ENCODE results near the gene NRXN3.

Gene NRXN3

DNA sequence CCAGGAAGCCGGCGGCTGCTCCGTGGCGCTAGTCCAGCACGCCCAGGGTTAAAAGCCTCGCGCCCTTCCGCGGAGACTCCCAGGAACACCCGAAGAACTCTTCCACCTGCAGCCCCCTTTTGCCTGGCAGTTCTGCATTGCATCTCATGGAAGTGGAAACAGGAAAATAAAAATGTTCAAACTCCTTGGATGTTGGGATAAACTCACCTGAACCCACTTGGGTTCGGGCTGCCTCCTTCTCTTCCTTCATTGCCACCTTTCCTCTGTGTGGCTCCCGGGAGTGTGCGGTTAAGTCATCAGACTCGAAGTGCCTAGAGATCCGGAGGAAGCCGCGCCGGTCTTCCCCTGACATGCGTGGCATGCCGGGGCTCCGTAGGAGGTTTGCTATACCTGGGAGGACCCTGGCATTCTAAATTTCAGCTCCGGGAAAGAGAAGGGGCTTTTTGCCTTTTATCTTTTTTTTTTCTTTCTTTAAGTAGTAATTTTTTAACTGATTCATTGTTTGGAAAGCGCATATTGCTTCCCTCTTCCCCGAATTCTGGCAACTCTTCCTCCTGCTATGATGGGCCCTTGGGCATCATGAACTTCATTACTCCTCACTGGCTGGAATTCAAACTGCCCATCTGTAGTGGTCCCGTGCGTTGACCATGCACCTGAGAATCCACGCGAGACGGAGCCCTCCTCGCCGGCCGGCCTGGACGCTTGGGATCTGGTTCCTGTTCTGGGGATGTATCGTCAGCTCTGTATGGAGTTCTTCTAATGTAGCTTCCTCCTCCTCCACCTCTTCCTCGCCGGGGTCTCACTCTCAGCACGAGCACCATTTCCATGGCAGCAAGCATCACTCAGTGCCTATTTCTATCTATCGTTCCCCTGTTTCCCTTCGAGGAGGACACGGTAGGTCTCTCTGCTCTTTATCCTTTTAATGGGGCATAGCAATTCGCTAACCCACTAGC lies 1109.7 kb downstream of the NRXN3 start:
- peak; percentile 42 for DNase-seq (ENCODE audit: low read depth, low spot score)

DNA sequence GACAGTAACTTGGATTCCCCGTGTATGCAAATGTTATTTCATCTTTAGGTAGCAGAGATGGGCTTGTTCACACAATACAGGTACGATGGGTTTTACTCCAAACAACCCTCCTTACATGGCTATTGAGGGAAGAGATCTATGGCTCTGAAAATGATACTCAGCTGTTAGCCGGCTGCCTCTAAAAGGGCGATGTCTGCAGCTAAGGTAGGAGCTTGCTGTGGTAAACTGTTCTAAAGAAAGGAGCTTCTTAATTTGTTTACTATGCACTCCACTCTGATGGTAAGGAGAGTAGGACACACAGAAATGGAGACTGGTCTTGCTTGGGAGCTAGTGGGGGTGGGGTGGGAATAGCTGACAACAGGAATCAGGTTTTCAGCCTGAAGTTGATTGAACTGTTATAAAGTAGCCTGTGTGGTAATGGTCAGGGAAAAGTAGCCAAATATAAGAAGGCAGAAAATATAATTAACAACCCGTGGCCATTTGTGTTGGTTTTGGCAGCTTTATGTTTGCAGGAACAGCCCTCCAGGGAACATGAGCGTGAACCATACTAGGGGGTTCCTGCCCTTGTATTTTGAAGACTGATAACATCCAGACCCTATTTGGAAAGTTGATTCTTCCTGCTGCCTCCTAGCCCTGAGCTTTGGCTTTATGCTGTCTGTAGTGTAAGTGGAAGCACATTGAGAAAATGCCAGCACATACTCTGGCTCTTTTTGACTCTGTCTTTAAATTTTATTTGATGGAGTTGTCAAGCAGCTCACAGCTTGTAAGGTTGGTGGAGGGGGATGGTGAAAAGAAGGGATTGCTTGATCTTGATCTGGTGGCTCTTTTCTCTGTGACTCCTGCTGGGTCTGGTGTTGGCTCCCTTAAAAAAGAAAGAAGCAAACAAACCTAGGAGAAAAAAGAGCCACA lies 1111.3 kb downstream of the NRXN3 start:
- DNase-seq (ENCODE audit: low read depth, low spot score), result peak; percentile 47

GRCh38 chr14:79284621-79285020 lies 1114.4 kb downstream of the NRXN3 start:
- peak; percentile 25 for DNase-seq (ENCODE audit: low read depth, low spot score)

GRCh38 chr14:79285263-79285662 lies 1115.1 kb downstream of the NRXN3 start:
- DNase-seq (ENCODE audit: low read depth, low spot score), result no peak

- no peak for DNase-seq (ENCODE audit: low read depth, low spot score)
Observed at GRCh38 chr14:79287976-79288375, 1117.8 kb downstream of the NRXN3 start.

- peak; percentile 41 for DNase-seq (ENCODE audit: low read depth, low spot score)
Observed at GRCh38 chr14:79293482-79294177, 1123.5 kb downstream of the NRXN3 start.

DNA sequence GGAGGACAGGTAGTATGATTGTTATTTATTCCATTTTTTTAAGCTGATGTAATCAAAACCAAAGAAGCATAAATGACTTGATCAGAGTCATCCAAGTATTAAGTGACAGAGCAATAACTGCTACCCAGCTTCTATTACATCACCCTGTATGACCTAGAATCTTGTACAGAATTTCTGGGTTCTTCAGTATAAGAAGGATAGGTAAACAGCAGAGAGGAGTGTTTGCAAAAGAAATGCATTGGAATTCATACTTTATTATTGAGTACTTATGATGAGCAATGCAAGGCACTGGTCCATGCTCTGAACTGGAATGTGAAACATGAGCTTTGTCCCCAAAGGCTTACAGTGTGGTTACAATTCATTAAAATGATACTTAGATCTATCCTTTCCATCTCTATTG lies 1124.3 kb downstream of the NRXN3 start:
- DNase-seq (ENCODE audit: low read depth, low spot score), result no peak

DNA sequence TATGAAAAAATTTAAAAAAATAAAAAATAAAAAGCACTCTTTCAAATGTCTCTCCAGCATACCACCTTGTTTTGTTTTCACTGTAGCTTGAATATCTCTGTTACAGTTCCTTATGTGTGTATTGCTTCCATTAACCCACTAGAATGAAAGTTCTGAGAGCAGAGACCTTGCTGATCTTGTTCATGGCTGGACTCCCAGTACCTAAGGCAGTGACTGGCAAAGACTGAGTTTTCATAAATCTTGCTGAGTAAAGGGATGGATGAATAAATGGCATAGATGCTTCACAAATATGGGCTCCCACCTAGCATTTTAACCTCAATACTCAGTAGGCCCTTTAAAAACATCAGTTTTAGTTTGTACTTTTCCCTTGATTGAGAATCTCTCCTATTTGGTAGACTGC lies 1125.2 kb downstream of the NRXN3 start:
- DNase-seq (ENCODE audit: low read depth, low spot score), result no peak

GRCh38 chr14:79298373-79298772 lies 1128.2 kb downstream of the NRXN3 start:
- DNase-seq (ENCODE audit: low read depth, low spot score), result no peak

GRCh38 chr14:79299162-79299561 lies 1129.0 kb downstream of the NRXN3 start:
- no peak for DNase-seq (ENCODE audit: low read depth, low spot score)

GRCh38 chr14:79304279-79304678 lies 1134.1 kb downstream of the NRXN3 start:
- DNase-seq (ENCODE audit: low read depth, low spot score), result no peak

DNA sequence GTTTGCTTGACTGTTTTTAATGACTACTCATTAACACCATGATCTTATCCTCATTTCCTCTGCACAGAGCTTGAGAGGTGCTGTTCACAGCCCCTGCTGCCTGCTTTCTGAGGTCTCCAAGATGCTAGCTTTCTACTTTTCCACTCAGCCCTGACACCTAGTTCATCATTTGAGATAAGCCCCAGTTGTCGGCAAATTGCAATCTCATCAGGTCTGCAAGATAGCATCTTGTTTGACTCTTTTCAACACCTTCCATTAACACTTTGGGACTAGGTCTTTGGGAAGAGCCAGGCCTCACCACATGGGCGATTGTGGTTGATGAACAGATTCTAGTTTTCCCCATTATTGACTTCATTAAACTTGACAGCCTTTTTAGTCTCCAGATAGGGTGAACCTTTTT lies 1136.4 kb downstream of the NRXN3 start:
- DNase-seq (ENCODE audit: low read depth, low spot score), result no peak

GRCh38 chr14:79318371-79318770 lies 1148.2 kb downstream of the NRXN3 start:
- no peak for DNase-seq (ENCODE audit: low read depth, low spot score)

DNA sequence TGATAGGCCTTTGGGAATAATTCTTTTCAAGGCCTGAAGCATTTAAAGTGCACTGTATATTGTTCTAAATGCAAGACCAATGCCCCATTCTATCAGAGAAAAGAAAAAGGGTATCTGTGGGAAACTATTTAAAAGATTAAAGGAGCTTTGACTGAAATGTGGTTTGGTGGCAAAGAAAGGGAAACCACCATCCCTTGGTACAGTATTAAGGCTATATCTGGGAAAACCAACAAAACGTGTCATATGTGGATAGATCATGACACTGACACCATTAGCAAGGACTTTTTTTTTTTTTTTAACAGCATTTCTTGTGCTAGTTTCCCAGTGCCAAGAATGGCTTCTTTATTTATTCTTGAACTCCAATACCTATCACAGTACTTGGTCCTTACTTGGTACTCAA lies 1150.4 kb downstream of the NRXN3 start:
- DNase-seq (ENCODE audit: low read depth, low spot score), result no peak

- no peak for DNase-seq (ENCODE audit: low read depth, low spot score)
Observed at GRCh38 chr14:79321070-79321469, 1150.9 kb downstream of the NRXN3 start.

DNA sequence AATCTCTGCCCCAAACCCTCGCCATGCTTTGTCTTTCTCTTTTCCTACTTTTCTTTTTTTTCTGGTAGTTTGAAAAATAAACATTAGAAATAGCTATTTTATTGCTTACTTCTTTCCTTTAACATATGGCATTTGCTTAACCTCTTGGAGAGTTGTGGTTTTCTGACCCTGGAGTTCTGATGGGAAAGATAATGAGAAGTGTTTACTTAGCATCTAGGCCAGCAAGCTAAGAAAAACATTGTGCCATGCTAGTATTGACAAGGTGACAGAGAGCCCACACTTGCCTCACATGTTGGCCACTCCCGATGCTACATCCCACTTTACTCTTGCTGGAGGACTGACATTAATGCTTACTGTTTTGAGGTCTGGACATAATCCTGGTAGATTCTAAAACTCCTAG lies 1154.9 kb downstream of the NRXN3 start:
- no peak for DNase-seq (ENCODE audit: low read depth, low spot score)

- DNase-seq (ENCODE audit: low read depth, low spot score), result no peak
Observed at GRCh38 chr14:79325557-79325956, 1155.4 kb downstream of the NRXN3 start.

DNA sequence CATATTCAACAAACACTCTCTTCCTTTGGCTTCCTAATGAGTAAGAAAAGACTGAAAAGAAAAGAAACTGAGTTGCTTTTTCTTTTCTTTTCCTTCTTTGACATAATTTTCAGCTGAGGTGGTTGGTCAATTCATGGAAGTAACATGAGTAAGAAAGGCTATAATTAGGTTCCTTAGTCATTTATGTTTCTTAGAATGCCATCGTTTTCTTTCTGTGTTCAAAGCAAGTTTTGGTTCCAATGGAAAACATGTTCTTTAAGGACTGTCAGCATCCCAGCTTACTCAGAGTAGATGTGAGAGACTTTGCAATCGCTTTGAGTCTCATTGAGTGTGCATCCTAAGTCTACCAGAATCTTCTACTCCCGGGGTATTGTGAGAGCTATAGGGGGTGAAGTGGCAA lies 1158.7 kb downstream of the NRXN3 start:
- DNase-seq (ENCODE audit: low read depth, low spot score), result no peak

DNA sequence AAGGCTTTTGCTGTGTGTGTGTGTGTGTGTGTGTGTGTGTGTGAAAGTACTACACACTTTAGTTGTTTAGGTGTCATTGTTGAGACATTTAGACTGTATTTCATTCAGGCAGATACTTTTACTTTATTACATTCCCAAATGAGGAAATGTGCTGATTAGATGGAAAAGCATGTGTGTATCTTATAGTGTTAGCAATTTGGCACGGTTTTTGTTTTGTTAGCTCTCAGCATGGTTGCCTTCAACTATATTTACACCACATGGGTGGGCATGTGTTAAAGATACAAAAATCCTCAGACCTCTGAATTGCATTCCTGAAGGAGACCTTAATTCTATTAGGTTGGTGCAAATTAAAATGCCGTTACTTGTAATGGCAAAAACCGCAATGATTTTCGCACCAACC lies 1161.7 kb downstream of the NRXN3 start:
- DNase-seq (ENCODE audit: low read depth, low spot score), result no peak

DNA sequence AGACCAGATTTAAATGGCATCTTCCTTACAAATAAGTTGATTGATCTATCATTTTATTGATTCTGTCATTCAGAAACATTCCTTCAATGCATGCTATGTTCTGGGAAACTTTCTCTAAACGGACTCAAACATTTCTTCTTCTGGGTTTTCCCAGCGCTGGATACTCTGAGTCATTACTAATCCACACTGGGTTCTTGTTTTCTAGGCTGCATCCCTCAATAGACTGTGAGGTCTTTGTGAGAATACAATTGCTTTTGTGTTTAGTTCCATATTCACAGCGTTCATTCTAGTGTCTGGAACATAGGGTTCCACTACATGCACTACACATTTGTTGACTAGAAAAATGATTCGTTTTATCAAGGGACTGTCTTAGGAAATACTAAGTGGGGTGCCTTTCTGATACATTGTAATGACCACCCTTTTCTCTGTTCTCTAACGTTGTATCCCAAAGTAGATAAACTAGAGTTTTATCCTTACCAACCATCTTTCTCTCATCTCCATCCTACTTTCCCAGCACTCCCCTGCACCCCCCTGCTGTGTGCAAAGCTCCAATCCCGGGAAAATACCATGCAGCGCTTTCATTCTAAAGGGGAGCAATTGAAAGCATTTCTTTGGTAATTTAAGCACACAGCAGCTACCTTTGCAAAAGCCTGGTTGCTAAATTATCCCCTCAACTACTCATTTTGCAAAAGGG lies 1162.5 kb downstream of the NRXN3 start:
- no peak for DNase-seq (ENCODE audit: low read depth, low spot score)

- DNase-seq (ENCODE audit: low read depth, low spot score), result no peak
Observed at GRCh38 chr14:79333198-79333546, 1163.0 kb downstream of the NRXN3 start.

All from ELF-1 (cell line).